Fibroblast of the aortic adventitia (primary cell): ENCODE data around the gene SLC3A2. TPM values are rescaled to one million over a fixed set of nuclear protein-coding genes. Genes with fewer than 3 reads are reported as not detected.

ENCODE experiments used
- DNase-seq: peaks from one replicate; pipeline ENCODE4 v3.0.0-alpha.2; 2010; ENCODE audit warnings: low read depth
- H3K4me3 ChIP-seq: 2 replicates; pipeline ENCODE4 v1.5.1; 2011; ENCODE audit warnings: low read depth, mild to moderate bottlenecking, control low read depth, low read length, moderate library complexity
- total RNA-seq: library from RNA; depleted of rRNA; stranded (reverse); fragments of >200 nt; gene quantifications from 2 replicates; pipeline ENCODE4 v1.2.3, GENCODE V29; 2012; ENCODE audit warnings: low replicate concordance
- TF ChIP-seq, protein P1 (sequence below): IDR thresholded peaks from 2 replicates; pipeline ENCODE4 v1.5.1; 2011; ENCODE audit warnings: mild to moderate bottlenecking, low read length, control low read depth, inconsistent platforms; ENCODE audit not compliant: insufficient read depth

SLC3A2 gene
- total RNA-seq, 1 donor = 174 TPM

DNA sequence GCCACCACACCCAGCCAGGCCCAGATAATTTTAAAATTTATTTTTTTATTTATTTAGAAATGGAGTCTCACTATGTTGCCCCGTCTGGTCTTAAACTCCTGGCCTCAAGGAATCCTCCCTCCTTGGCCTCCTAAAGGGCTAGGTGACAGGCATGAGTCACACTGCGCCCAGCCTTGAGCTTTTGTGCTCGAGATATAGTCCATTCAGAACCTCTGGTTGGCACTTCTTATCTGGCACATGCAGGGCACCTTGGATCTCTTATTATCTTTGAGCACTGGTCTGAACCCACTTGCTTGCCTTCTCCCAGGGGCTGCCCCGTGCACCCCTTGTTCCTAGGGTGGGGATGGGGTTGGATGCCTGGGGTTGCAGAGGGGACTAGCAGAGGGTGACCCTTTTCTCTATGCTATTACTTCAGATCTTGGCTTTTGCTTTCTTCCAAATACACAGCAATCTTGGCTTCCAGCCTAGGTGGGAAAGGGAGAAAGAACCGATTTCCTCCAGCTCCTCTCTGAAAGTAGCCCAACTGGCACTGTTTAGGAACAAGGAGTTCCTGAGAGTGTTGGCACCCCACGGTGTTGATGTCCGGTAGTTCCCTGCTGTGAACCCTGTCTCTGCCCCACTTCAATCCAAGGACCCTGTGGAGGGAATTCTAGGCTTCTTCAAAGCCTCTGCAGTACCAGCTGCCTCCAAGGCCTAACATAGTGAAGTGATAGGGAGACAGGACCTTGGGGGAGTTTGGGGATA lies 1.3 kb upstream of the SLC3A2 start:
- TF ChIP-seq, protein P1, sequence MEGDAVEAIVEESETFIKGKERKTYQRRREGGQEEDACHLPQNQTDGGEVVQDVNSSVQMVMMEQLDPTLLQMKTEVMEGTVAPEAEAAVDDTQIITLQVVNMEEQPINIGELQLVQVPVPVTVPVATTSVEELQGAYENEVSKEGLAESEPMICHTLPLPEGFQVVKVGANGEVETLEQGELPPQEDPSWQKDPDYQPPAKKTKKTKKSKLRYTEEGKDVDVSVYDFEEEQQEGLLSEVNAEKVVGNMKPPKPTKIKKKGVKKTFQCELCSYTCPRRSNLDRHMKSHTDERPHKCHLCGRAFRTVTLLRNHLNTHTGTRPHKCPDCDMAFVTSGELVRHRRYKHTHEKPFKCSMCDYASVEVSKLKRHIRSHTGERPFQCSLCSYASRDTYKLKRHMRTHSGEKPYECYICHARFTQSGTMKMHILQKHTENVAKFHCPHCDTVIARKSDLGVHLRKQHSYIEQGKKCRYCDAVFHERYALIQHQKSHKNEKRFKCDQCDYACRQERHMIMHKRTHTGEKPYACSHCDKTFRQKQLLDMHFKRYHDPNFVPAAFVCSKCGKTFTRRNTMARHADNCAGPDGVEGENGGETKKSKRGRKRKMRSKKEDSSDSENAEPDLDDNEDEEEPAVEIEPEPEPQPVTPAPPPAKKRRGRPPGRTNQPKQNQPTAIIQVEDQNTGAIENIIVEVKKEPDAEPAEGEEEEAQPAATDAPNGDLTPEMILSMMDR = no peak
- peak overlapping the region; percentile 99 for H3K4me3 ChIP-seq
- DNase-seq = peak; percentile 58

DNA sequence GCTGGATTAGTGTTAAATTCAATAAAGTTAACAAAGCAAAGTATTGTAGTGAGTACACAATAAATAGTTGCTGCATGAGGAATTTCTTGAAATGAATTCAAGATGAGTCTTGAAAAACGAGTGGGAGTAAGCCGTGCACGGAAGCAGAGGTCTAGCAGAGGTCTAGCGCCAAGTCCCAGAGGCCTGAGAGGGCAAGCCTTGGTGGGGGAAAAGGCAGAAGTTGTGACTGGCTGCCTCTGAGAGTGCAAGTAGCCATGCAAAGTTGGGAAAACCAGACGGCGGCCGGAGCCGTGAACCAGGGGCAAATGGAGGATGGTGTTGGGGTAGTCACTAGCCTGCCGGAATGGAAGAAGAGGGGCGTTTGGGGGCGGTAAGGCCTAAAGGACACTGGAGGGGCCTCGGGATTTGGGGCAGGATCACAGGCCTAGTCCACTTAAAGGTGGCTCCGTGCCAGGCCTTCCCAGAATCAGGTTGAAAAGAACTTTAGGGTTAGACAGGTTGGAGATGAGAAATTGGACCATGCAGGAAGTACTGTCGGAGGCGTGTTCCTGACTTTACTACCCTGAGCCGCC lies 379 bp upstream of the SLC3A2 start:
- peak; percentile 86 for DNase-seq
- H3K4me3 ChIP-seq = peak overlapping the region; percentile 99
- TF ChIP-seq, protein P1 = no peak

DNA sequence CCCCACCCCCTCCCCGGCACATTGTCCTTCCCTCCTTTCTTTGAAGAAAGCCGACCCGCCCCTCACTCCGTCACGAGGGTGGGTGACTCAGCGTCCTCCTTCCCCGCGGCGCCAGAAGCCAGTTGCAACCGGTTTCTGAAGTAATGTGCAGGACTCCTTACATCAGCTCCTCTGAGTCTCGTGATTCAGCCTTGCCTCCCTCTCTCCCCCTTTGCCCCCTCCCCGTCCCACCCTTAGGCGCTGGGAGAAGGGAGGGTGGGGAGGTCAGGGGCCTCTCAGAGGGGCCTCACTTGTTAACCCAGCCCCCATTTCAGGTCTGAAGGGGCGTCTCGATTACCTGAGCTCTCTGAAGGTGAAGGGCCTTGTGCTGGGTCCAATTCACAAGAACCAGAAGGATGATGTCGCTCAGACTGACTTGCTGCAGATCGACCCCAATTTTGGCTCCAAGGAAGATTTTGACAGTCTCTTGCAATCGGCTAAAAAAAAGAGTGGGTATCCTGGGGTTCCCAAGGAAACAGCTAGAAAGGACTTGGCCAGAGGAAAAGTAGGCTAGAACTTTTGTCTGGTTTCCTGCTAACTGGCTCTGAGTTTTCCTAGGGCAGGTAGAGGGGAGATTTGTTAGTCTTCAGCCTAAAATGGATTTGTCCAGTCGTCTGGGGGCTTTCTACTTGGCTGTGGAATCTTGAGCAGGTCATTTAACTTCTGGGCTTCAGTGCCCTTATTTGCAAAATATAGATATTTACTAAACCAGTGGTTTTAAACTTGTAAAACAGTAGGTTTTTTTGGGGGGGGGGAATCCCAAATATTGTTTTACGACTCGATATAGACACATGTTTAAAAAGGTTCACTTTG lies 1.1 kb downstream of the SLC3A2 start:
- peak overlapping the region; percentile 99 for H3K4me3 ChIP-seq
- TF ChIP-seq, protein P1 = no peak
- peak; percentile 98 for DNase-seq

DNA sequence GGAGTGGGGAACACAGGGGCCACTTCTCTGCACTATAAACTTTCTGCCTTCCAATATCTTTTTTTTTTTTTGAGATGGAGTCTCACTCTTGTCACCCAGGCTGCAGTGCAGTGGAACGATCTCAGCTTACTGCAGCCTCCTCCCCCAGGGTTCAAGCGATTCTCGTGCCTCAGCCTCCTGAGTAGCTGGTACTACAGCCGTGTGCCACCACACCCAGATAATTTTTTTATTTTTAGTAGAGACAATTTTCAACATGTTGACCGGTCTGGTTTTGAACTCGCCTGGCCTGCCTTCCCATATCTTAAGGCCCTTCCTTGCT lies 1.7 kb downstream of the SLC3A2 start:
- H3K4me3 ChIP-seq = peak overlapping the region; percentile 99
- DNase-seq = no peak
- TF ChIP-seq, protein P1 = no peak

DNA sequence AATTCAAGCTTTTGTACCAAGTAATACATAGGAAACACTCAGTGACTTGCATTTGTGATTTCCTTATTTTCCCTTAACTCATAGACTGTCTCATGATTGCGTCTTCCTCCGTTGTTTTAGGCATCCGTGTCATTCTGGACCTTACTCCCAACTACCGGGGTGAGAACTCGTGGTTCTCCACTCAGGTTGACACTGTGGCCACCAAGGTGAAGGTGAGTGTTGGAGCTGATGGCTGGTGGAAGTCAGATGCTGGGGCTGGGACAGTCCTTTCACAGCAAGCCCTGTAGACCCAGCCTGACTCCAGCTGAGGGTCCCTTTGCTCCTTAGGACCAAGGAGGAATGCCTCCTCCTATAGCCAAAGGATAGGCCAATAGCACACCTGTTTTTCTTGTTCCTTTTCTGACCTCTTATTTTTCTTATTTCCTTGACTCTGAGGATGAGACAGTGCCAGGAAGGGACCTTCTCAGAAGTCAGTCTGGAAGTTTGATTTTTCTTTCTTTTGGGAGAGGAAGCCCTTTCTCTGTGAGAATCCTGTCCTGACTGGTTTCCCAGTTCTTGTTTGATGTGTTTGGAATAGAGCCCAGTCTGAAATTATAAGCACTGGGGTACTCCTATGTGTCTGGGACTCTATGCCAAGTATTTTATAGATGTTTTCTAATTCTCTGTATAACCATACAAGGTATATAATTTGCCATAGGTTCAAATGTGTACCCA lies 2.2 kb downstream of the SLC3A2 start:
- DNase-seq = no peak
- TF ChIP-seq, protein P1 = no peak
- H3K4me3 ChIP-seq = peak overlapping the region; percentile 99

DNA sequence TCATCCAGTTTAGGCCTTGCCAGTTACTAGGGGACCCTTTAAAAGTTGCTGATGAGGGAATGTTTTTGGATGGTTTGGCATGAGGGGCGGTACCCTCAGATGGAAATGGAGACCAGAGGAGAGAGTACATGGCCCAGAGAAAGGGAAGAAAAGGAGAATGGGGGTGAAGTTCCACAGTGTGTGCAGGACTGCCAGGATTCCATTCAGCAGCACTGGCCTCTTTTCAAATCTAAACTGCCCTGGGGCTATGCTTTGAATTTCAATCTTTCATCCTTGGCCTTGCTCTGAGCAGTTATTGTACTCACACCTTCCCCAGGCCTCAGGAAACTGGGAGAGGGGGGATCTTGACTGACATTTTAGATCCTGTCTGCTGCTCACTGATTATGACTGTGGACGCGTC lies 3.0 kb downstream of the SLC3A2 start:
- peak overlapping the region; percentile 99 for H3K4me3 ChIP-seq
- DNase-seq = no peak
- TF ChIP-seq, protein P1 = no peak
